PC-3 (cell line): Measurements from ENCODE around the gene DELE1.
"Not testable (repeated sequence)": the region's sequence is repeated elsewhere in the genome, so short reads cannot be mapped to it uniquely, and the experiment has no call there.

ENCODE experiments used
- CTCF ChIP-seq: fragments of 300-600 bp; sonication (generic); conservative IDR thresholded peaks from 2 replicates; pipeline ENCODE4 v1.5.1; 2017; ENCODE audit warnings: antibody characterized with exemption, low read depth, mild to moderate bottlenecking, low read length
- EZH2phosphoT487 ChIP-seq: fragments of 300-600 bp; sonication (generic); IDR thresholded peaks from 2 replicates; pipeline ENCODE4 v1.6.1; 2018; ENCODE audit warnings: mild to moderate bottlenecking, antibody characterized with exemption, low read length, borderline replicate concordance

- not testable (repeated sequence) for TF ChIP-seq CTCF, EZH2phosphoT487
These were observed 33.2 kb upstream of the DELE1 start for GRCh38 chr5:141890429-141890828.
